ENCODE data around the gene C4BPA. TPM values are rescaled to one million over a fixed set of nuclear protein-coding genes. Genes with fewer than 3 reads are reported as not detected.

The C4BPA gene
- total and polyA plus RNA-seq, 2 of the 8 experiments (the other 6 are each of a cell fraction or from before 2014, with no cell fraction given), result not detected

- Histone ChIP-seq H3K9ac (replicated peaks in 1 of 4; ENCODE audit: extremely low read depth in 1 of 4, low read depth in 3 of 4, low read length in 3 of 4) (peak overlapping the region in 1 of 4 experiments; percentile 34; a peak in 1 of 7 replicates), H3K4me3 (ENCODE audit: extremely low read depth in 1 of 4, insufficient read depth in 2 of 4, low read depth in 3 of 4, low read length in 4 of 4) (no peak overlapping the region), H3K79me1 (ENCODE audit: low read depth, low read length) (no peaks in the 10 kb centered on the region), H2BK20ac (ENCODE audit: low read length) (no peak overlapping the region), H2AFZ (ENCODE audit: low read length) (no peak overlapping the region), H3K23ac (ENCODE audit: insufficient read length) (no peak overlapping the region), H2BK5ac (ENCODE audit: low read depth, low read length) (no peak overlapping the region), H3K4ac (replicated peaks; ENCODE audit: insufficient read length, low read depth, low read length) (no peak overlapping the region), H3K27ac (ENCODE audit: low read depth, low read length) (no peak overlapping the region), H2AK5ac (ENCODE audit: low read depth, low read length) (no peak overlapping the region), H3K56ac (replicated peaks; ENCODE audit: insufficient read length, low read depth, low read length) (no peak overlapping the region), H3K14ac (ENCODE audit: insufficient read length) (no peak overlapping the region), H2BK12ac (ENCODE audit: low read depth, low read length) (no peak overlapping the region), H3K23me2 (ENCODE audit: low read depth, low read length) (no peaks in the 10 kb centered on the region), H2BK15ac (ENCODE audit: low read length) (no peak overlapping the region), H3K79me2 (ENCODE audit: control insufficient read depth in 1 of 2, insufficient read depth in 2 of 2, low read length in 2 of 2) (no peaks in the 10 kb centered on the region), H3K4me1 (replicated peaks in 1 of 4; ENCODE audit: control insufficient read depth in 3 of 4, insufficient read depth in 4 of 4, low read length in 3 of 4) (no peaks in the 10 kb centered on the region), H3K27me3 (replicated peaks in 1 of 4; ENCODE audit: control insufficient read depth in 3 of 4, extremely low read depth in 1 of 4, insufficient read depth in 3 of 4, low read length in 3 of 4) (no peaks in the 10 kb centered on the region), H3K9me3 (ENCODE audit: insufficient read depth in 2 of 2, low read depth in 1 of 2, low read length in 1 of 2) (no peaks in the 10 kb centered on the region), H4K20me1 (replicated peaks in 1 of 2; ENCODE audit: control insufficient read depth in 1 of 2, insufficient read depth in 2 of 2, low read length in 2 of 2) (no peaks in the 10 kb centered on the region), H3K4me2 (ENCODE audit: insufficient read depth in 1 of 2, low read depth in 2 of 2, low read length in 2 of 2) (no peak overlapping the region), H4K8ac (ENCODE audit: extremely low read depth, insufficient read depth, low read length) (no peak overlapping the region), H3K36me3 (ENCODE audit: control insufficient read depth in 2 of 4, insufficient read depth in 4 of 4, low read length in 3 of 4) (no peaks in the 10 kb centered on the region), H2BK120ac (replicated peaks; ENCODE audit: low read depth, low read length) (no peak overlapping the region), H4K5ac (ENCODE audit: insufficient read length, low read depth, low read length) (no peak overlapping the region), H3K18ac (ENCODE audit: extremely low read depth, low read length) (no peak overlapping the region), H4K91ac (replicated peaks; ENCODE audit: insufficient read length, low read length) (no peak overlapping the region)
- CTCF ChIA-PET (ENCODE audit: partially characterized antibody), result no interaction called here
- POLR2A ChIA-PET (ENCODE audit: partially characterized antibody), result no interaction called here
- no peak for TF ChIP-seq SUZ12 (IDR thresholded peaks at IDR 0.05; ENCODE audit: low read length)
- FAIRE-seq (no peak), DNase-seq (ENCODE audit: low read depth in 1 of 2, low spot score in 2 of 2) (no peak)
- 92% methylated on average over 4 of the region's 4 CpGs; no CpG with 5 or more reads in 1 of the 2 experiments for WGBS, 2 experiments (ENCODE audit: extremely low coverage in 1 of 2, insufficient coverage in 1 of 2, insufficient read length in 1 of 2, insufficient replicate concordance in 2 of 2, low coverage in 1 of 2, low lambda C conversion rate in 2 of 2, missing lambda C conversion rate in 1 of 2)
Observed at GRCh38 chr1:207174913-207175312, 70.9 kb downstream of the C4BPA start.
